Duodenal mucosa (tissue), 2 donors: ENCODE measurements around the gene GJA10.
"Not testable (repeated sequence)": the region's sequence is repeated elsewhere in the genome, so short reads cannot be mapped to it uniquely, and the experiment has no call there.

Experiments
- H3K27ac ChIP-seq: one replicate; pipeline ENCODE4 v1.7.0; 2013; ENCODE audit warnings: low read depth, low read length
- H3K27me3 ChIP-seq, 2 donors: one replicate each; pipeline ENCODE4 v1.7.0; 2013; ENCODE audit warnings: low read length in 2 of 2, control low read depth in 1 of 2; ENCODE audit not compliant: insufficient read depth in 2 of 2, control insufficient read depth in 1 of 2
- H3K36me3 ChIP-seq, 2 donors: one replicate each; pipeline ENCODE4 v1.7.0; 2013; ENCODE audit warnings: low read length in 2 of 2, control low read depth in 1 of 2; ENCODE audit not compliant: insufficient read depth in 2 of 2, control insufficient read depth in 1 of 2
- H3K4me1 ChIP-seq, 2 donors: one replicate each; pipeline ENCODE4 v1.7.0; 2013; ENCODE audit warnings: low read length in 2 of 2, control low read depth in 1 of 2; ENCODE audit not compliant: insufficient read depth in 2 of 2, control insufficient read depth in 1 of 2
- H3K4me3 ChIP-seq, 2 donors: one replicate each; pipeline ENCODE4 v1.7.0; 2013; ENCODE audit warnings: low read length in 2 of 2, low read depth in 1 of 2
- H3K9ac ChIP-seq, 2 donors: one replicate each; pipeline ENCODE4 v1.7.0; 2013; ENCODE audit warnings: low read length in 2 of 2, low read depth in 1 of 2
- H3K9me3 ChIP-seq, 2 donors: one replicate each; pipeline ENCODE4 v1.7.0; 2013; ENCODE audit warnings: low read length in 2 of 2, control low read depth in 1 of 2; ENCODE audit not compliant: control insufficient read depth in 1 of 2

GJA10 gene

DNA sequence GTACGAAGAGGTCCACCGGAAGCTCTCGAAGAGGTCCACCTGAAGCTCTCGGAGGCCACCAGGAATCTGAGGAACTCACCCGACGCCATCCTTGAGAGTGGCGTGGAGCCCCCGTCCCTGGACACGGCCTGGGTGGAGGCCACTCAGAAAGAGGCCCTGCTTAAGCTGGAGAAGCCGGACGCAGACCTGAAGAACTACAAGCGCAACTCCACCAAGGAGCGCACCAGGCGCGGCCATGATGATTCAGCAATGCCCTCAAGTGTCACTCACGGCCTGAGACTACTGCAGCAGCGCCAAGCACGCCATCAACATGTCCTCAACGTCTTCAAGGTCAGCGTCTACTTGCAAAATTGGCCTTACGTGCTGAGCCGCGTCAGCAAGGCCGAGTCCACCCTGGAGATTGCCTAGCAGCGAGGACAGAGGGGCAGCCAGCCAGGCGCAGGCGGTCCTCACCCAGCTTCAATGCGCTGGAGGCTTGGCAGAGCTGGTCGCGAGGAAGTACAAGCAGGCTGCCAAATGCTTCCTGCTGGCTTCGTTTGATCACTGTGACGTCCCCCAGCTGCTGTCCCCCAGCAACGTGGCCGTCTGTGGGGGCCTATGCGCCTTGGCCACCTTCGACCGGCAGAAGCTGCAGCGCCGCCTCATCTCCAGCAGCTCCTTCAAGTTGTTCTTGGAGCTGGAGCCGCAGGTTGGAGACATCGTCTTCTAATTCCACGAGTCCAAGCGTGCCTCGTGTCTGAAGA is 7.7 kb upstream of the GJA10 start:
- Histone ChIP-seq H3K27ac (no peak overlapping the region), H3K36me3 (no peaks in the 10 kb centered on the region), H3K4me1 (no peaks in the 10 kb centered on the region), H3K4me3 (no peak overlapping the region), H3K9ac (no peak overlapping the region), H3K9me3 (no peaks in the 10 kb centered on the region), H3K27me3 (peaks cover 0 to 6% of the 10 kb centered on the region in 2 donors)

DNA sequence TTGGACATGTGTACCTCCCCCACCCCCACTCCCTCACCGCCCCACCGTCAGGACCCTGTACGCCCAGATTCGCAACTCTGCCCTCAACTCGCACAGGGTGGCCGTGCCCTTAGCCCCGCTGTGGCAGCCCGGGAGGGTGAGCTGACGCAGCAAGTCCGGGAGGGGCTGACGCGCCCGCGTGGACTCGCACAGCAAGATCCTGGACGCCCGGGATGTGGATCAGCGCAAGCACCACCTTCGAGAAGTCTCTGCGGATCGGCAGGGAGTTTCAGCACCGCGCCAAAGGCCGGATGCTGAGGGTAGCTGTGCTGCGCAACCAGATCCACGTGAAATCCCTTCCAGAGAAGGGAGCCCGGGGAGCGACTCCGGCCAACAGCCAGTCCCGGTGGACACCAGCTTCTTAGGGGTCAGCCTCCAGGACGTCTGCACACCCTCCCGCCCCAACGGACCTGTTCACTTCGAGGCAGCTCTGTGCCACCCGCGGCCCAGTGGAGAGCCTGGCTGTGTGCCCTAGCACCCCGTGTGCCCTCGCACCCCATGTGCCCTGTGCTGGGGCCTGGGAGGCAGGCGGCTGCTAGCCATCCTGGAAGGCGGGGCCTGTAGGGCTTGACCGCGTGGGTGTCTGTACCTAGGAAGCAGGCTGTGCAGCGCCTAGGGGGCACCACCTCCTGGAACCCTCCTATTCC is 6.7 kb upstream of the GJA10 start:
- Histone ChIP-seq H3K27ac (no peak overlapping the region), H3K27me3 (peaks cover 0 to 6% of the 10 kb centered on the region in 2 donors), H3K4me1 (no peaks in the 10 kb centered on the region), H3K9me3 (no peaks in the 10 kb centered on the region), H3K9ac (no peak overlapping the region), H3K4me3 (no peak overlapping the region), H3K36me3 (no peaks in the 10 kb centered on the region)

DNA sequence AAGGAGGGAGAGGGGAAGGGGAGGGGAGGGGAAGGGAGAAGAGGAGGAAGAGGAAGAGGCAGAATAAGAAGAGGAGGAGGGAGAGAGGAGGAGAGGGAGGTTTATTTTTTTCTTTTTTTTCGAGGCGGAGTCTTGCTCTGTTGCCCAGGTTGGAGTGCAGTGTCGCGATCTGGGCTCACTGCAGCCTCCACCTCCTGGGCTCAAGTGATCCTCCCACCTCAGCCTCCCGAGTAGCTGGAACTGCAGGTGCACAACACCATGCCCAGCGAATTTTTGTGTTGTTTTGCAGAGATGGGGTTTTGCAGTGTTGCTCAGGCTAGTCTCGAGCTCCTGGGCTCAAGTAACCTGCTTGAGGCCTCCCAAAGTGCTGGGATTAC is 6.1 kb upstream of the GJA10 start:
- Histone ChIP-seq H3K36me3 (no peaks in the 10 kb centered on the region), H3K27ac (no peak overlapping the region), H3K9me3 (no peaks in the 10 kb centered on the region), H3K4me1 (no peaks in the 10 kb centered on the region), H3K9ac (no peak overlapping the region), H3K4me3 (no peak overlapping the region), H3K27me3 (peaks cover 0 to 6% of the 10 kb centered on the region in 2 donors)

DNA sequence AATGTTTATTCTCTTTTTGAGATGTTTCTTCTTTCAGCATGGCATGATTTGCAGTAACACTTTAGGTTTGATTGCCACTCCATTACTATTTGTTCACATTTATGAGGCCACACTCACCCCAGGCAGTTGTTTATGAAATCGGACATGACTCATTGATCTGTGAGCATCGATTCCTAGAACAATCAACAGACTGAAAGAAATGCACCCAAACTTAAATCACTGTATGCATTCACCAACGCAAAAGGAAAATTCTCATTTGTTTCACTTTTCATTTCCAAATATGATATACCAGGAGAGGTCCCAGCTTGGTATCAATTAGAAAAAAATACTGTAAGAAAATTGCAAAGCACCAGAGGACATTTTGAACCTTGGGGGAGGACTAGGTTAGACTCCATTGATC is 5.4 kb upstream of the GJA10 start:
- peaks cover 0 to 6% of the 10 kb centered on the region in 2 donors for H3K27me3 ChIP-seq

DNA sequence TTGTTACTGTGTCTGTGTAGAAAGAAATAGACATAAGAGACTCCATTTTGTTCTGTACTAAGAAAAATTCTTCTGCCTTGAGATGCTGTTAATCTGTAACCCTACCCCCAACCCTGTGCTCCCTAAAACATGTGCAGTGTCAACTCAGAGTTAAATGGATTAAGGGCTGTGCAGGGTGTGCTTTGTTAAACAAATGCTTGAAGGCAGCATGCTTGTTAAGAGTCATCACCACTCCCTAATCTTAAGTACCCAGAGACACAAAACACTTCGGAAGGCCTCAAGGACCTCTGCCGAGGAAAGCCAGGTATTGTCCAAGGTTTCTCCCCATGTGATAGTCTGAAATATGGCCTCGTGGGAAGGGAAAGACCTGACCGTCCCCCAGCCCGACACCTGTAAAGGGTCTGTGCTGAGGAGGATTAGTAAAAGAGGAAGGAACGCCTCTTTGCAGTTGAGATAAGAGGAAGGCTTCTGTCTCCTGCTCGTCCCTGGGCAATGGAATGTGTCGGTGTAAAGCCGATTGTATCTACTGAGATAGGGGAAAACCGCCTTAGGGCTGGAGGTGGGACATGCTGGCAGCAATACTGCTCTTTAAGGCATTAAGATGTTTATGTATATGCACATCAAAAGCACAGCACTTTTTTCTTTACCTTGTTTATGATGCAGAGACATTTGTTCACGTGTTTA is 3.3 kb upstream of the GJA10 start:
- not testable (repeated sequence) for H3K27ac ChIP-seq, H3K9me3 ChIP-seq, H3K9ac ChIP-seq, H3K36me3 ChIP-seq, H3K4me1 ChIP-seq, H3K27me3 ChIP-seq, H3K4me3 ChIP-seq

More for the DNA sequence above, 5.4 kb upstream of the GJA10 start:
- H3K9me3 ChIP-seq: no peaks in the 10 kb centered on the region
- H3K4me1 ChIP-seq: no peaks in the 10 kb centered on the region
- H3K9ac ChIP-seq: no peak overlapping the region
- no peaks in the 10 kb centered on the region for H3K36me3 ChIP-seq
- H3K27ac ChIP-seq: no peak overlapping the region
- H3K4me3 ChIP-seq: no peak overlapping the region

DNA sequence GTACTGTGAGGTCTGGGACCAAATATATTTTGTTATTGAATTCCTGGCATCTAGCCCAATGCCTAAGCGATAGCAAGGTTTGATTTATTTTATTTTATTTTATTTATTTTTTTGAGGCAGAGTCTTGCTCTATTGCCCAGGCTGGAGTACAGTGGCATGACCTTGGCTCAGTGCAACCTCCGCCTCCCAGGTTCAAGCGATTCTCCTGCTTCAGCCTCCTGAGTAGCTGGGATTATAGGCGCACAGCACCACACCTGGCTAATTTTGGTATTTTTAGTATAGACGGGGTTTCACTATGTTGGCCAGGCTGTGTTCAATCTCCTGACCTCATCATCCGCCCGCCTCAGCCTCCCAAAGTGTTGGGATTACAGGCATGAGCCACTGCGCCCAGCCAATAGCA is 1.7 kb upstream of the GJA10 start:
- H3K4me3 ChIP-seq, H3K27me3 ChIP-seq, H3K9ac ChIP-seq, H3K4me1 ChIP-seq, H3K9me3 ChIP-seq, H3K27ac ChIP-seq, H3K36me3 ChIP-seq: not testable (repeated sequence)

DNA sequence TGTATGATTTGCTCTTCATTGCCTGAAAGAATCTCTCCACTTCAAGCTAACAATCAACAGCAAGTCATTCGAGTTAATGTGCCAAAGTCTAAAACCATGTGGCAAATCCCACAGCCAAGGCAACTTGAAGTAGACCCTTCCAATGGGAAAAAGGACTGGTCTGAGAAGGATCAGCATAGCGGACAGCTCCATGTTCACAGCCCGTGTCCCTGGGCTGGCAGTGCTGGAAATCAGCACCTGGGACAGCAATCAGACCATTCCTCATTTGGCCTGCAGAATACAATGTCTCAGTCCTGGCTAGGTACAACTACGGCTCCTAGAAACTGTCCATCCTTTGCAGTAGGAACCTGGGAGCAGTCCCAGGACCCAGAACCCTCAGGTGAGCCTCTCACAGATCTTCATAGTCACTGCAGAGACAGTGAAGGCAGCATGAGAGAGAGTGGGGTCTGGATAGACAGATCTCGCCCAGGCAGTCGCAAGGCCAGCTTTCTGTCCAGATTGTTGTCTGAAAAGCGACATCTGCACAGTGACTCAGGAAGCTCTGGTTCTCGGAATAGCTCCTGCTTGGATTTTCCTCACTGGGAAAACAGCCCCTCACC is 1.1 kb downstream of the GJA10 start:
- Histone ChIP-seq H3K27me3 (peaks cover 4% of the 10 kb centered on the region in 2 donors), H3K9ac (no peak overlapping the region), H3K9me3 (no peaks in the 10 kb centered on the region), H3K27ac (no peak overlapping the region), H3K4me3 (no peak overlapping the region), H3K36me3 (no peaks in the 10 kb centered on the region), H3K4me1 (no peaks in the 10 kb centered on the region)

DNA sequence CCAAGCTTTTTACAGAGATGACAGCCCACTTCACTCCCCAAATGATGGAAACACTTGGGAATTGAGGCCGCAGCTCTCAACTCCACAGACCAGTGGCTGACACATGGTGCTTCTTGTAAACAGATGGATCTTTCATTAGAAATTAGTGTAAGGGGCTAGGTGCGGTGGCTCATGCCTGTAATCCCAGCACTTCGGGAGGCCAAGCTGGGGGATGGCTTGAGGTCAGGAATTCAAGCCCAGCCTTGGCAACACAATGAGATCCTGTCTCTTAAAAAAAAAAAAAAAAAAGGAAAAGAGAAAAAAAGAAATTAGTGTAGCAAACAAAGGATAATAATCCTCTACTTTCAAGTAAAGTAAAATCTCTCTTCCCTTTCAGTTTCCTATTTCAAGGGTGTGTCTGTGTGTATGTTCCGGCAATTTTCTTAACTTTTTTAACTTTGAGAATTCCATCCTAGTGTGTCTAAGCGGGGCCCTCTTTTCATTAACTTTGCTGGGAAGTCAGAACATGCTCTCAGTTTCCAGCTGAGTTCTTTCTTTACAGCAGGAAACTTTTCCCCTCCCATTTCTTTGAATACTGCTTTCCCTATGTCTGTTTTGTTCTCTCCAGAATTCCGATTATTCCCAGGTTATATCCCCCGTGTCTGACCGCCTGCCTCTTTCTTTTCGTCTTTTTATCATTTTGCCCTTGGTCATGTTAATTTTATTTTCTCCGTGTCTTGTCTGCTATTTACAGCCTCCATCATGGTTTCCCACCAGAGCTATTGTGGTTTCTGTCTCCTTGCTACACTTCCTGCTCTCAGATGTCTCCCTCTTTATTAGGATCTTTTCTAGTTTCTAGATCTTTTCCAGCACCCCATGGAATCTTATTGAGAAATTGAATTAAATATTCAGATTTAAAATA is 16.0 kb downstream of the GJA10 start:
- H3K4me1 ChIP-seq, H3K27me3 ChIP-seq, H3K9ac ChIP-seq, H3K27ac ChIP-seq, H3K36me3 ChIP-seq, H3K9me3 ChIP-seq, H3K4me3 ChIP-seq: not testable (repeated sequence)

DNA sequence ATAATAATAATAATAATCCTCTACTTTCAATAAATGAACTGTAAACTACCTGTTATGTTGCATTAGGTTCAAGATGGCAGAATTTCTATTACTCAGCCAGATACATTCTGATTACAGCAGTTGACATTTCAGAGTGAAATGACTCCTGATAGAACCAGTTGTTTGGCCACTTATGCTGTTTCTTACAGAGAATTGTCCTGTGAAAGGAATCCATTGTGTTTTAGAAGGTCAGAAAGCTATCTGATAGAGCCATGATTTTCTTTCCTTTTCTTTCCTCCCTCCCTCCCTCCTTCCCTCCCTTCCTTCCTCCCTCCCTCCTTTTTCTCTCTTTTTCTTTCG is 16.6 kb downstream of the GJA10 start:
- Histone ChIP-seq H3K9ac (no peak overlapping the region), H3K27ac (no peak overlapping the region), H3K4me1 (no peaks in the 10 kb centered on the region), H3K9me3 (no peaks in the 10 kb centered on the region), H3K27me3 (no peaks in the 10 kb centered on the region), H3K4me3 (no peak overlapping the region), H3K36me3 (no peaks in the 10 kb centered on the region)
